Gastrocnemius medialis (tissue), 4 donors: ENCODE data around the gene FIGLA. TPM values are rescaled to one million over a fixed set of nuclear protein-coding genes. Genes with fewer than 3 reads are reported as not detected.

Source experiments
- ATAC-seq, 2 donors: fragments of 150-250 bp; one replicate each; pipeline ENCODE4 v1.9.1; 2016
- DNase-seq, 2 donors: peaks; one replicate each; pipeline ENCODE4 v3.0.0-alpha.2; 2019
- H3K27ac ChIP-seq, 4 donors: fragments of 200-600 bp; sonication (generic); 1 replicate in 1 of 4; 2 replicates in 3 of 4; pipeline ENCODE4 v1.5.1; 2016 to 2018; ENCODE audit warnings: mild to moderate bottlenecking in 2 of 4, moderate library complexity in 1 of 4
- H3K27me3 ChIP-seq, 3 donors: fragments of 200-600 bp; sonication (generic) in 2 of 3; 1 replicate in 1 of 3; 2 replicates in 2 of 3; pipeline versions ENCODE4 v1.5.1 to v1.6.0; 2016 to 2019; ENCODE audit warnings: mild to moderate bottlenecking in 1 of 3, moderate library complexity in 1 of 3
- H3K36me3 ChIP-seq, 2 donors: fragments of 200-600 bp; sonication (generic) in 1 of 2; one replicate each; pipeline ENCODE4 v1.5.1; 2017 to 2018
- H3K4me1 ChIP-seq, 2 donors: fragments of 200-600 bp; sonication (generic) in 1 of 2; one replicate each; pipeline ENCODE4 v1.5.1; 2016 to 2017; ENCODE audit warnings: mild to moderate bottlenecking in 2 of 2
- H3K4me3 ChIP-seq, 4 donors: fragments of 200-600 bp; sonication (generic) in 3 of 4; 1 replicate in 1 of 4; 2 replicates in 3 of 4; pipeline ENCODE4 v1.5.1; 2016 to 2019; ENCODE audit warnings: mild to moderate bottlenecking in 2 of 4
- H3K9me3 ChIP-seq, 3 donors: fragments of 200-600 bp; sonication (generic) in 2 of 3; 1 replicate in 1 of 3; 2 replicates in 2 of 3; pipeline ENCODE4 v1.5.1; 2016 to 2019
- POLR2A ChIP-seq, 2 donors: fragments of 450-650 bp; IDR thresholded peaks; one replicate each; pipeline ENCODE4 v1.6.1; 2017; ENCODE audit warnings: antibody characterized with exemption in 2 of 2, mild to moderate bottlenecking in 2 of 2, moderate library complexity in 2 of 2
- in situ Hi-C, 4 donors: fragments of 200-750 bp; cut with MboI; loops; one replicate each; pipeline versions ENCODE4 v1.15.0 to v1.8.0; 2017; ENCODE audit warnings: low sequenced_read_pairs in 4 of 4
- intact Hi-C: fragments of 100-400 bp; cut with DNase I; formaldehyde crosslinking; loops from one replicate; pipeline ENCODE4 v1.15.1; 2023; ENCODE audit warnings: low total_unique reads
- total RNA-seq, 4 donors: library from RNA; depleted of rRNA; stranded (reverse); fragments of >200 nt; gene quantifications; one replicate each; pipeline versions ENCODE4 v1.1.0 to v1.2.3, GENCODE V29; 2016
- TF ChIP-seq, protein P1 (sequence below), 5 experiments: fragments of 450-650 bp in 3 of 5; fragments of 200-600 bp in 2 of 5; sonication (generic) in 2 of 5; IDR thresholded peaks in 4 of 5; conservative IDR thresholded peaks in 1 of 5; 1 replicate in 4 of 5; 2 replicates in 1 of 5; pipeline ENCODE4 v1.5.1; 2016 to 2019; ENCODE audit warnings: antibody characterized with exemption in 5 of 5, mild to moderate bottlenecking in 3 of 5, moderate library complexity in 3 of 5

The FIGLA gene
- total RNA-seq, 4 donors from 2014 or later, result not detected

DNA sequence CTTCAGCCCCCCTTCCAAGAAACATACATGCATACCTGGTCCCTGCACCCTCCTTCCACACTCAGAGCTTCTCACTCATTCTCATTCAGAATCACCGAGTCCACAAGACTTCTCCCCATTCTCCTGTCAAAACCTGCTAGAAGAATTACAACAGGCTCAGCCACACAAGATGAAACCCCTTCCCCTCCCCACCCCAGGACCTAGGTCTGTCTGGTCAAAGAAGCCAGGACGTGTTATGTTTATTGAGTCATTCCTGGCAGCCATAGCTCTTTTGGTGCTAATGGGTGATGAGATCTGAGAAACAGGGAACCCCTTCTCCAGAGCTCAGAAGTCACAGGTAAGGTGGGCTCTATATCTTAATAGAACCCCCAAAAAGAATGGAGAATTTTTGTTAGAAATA, 21.0 kb downstream of the FIGLA start:
- Histone ChIP-seq H3K36me3 (no peaks in the 10 kb centered on the region), H3K4me3 (no peak overlapping the region), H3K4me1 (peaks cover 7 to 8% of the 10 kb centered on the region in 2 donors), H3K27me3 (peaks cover 34 to 54% (median 40%) of the 10 kb centered on the region in 3 donors), H3K9me3 (no peaks in the 10 kb centered on the region), H3K27ac (no peak overlapping the region)
- TF ChIP-seq, protein P1, sequence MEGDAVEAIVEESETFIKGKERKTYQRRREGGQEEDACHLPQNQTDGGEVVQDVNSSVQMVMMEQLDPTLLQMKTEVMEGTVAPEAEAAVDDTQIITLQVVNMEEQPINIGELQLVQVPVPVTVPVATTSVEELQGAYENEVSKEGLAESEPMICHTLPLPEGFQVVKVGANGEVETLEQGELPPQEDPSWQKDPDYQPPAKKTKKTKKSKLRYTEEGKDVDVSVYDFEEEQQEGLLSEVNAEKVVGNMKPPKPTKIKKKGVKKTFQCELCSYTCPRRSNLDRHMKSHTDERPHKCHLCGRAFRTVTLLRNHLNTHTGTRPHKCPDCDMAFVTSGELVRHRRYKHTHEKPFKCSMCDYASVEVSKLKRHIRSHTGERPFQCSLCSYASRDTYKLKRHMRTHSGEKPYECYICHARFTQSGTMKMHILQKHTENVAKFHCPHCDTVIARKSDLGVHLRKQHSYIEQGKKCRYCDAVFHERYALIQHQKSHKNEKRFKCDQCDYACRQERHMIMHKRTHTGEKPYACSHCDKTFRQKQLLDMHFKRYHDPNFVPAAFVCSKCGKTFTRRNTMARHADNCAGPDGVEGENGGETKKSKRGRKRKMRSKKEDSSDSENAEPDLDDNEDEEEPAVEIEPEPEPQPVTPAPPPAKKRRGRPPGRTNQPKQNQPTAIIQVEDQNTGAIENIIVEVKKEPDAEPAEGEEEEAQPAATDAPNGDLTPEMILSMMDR (IDR thresholded peaks at IDR 0.05 in 4 of 5, conservative IDR thresholded peaks at IDR 0.05 in 1 of 5), result no peak
- TF ChIP-seq POLR2A (IDR thresholded peaks at IDR 0.05), result no peak
- in situ Hi-C loops, result no loop called here
- DNase-seq (no peak), ATAC-seq (no peak)
- intact Hi-C loops, result no loop called here

DNA sequence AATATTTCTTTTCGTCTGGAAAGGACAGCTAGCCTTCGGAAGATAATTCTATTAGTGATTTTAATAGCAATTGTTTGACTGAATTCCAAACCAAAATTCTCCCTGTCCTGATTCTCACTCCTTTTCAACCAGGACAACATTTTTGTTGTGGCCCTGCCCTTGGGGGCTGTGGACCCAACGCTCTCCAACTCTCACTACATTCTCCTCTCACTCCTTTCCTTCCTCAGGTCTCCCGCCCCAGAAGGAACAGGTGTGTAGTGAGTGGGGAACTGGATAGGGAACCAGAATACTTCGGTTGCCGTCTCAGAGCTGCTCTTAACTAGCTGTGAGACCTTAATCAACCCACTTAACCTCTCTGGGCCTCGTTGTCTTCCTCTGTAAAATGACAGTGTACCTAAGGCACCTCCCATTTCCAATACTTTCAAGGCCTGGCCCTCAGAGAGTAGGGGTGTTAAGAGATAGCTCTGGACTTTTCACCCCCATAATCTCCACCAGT, 21.8 kb downstream of the FIGLA start:
- no peak for TF ChIP-seq POLR2A (IDR thresholded peaks at IDR 0.05)
- TF ChIP-seq, protein P1 (IDR thresholded peaks at IDR 0.05 in 4 of 5, conservative IDR thresholded peaks at IDR 0.05 in 1 of 5), result no peak
- no peak for DNase-seq
- H3K27ac ChIP-seq, result no peak overlapping the region
- in situ Hi-C loops (no loop called here), intact Hi-C loops (no loop called here)
- peaks cover 7 to 8% of the 10 kb centered on the region in 2 donors for H3K4me1 ChIP-seq
- H3K4me3 ChIP-seq, result no peak overlapping the region
- ATAC-seq, result no peak
- H3K36me3 ChIP-seq, result no peaks in the 10 kb centered on the region
- no peaks in the 10 kb centered on the region for H3K9me3 ChIP-seq
- H3K27me3 ChIP-seq, result peaks cover 35 to 57% (median 38%) of the 10 kb centered on the region in 3 donors

DNA sequence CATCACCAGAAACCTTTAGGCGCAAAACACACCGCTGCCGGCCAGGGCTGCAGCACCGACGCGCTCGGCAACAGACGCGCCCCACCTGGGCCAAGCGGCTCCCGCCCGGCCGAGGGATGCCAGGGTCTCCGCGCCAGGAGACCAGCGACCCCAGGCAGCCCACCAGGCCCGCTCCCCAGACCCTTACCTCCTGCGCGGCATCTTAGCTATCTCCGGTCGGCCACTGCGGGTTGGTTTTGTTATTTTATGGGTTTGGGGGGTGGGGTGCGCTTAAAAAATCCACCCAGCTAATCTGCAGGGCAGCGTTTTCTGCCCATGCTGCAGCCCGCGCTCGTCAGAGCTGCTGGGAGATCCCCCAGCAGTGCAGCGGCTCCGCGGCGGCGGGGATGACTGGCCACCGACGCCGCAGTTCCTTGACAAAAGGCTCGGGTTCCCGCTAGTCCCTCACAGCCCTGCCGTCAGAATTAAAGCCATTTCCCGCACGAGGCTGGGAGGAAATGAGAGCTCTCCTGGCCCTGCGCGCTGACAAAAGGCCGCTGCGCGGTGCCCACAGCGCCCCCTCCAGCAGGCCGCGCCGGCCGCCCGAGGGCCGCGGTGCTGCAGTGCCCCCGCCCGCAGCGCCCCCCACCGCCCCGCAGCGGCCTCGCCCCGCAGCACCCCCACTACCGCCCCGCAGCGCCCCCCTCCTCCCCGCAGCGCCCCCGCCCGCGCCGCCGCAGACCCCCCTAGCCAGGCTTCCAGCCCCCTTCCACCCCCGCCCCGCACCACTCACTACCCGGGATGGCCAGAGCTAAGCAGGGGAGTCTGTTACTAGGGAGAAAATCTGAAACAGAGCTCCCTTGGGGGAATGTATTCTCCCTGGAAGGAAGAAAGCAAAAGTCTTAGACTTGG, 22.5 kb downstream of the FIGLA start, which contains the start of gene ADD2:
Gene ADD2 (minus strand): TSS at position 502 of the 891 bp plus-strand sequence. CDS start 61,792 bp downstream, outside the sequence.
- Histone ChIP-seq H3K4me3 (peak within 1 kb of the TSS; percentile 38 to 52 (median 50)), H3K27ac (no peak within 1 kb of the TSS), H3K9me3 (no peaks in the 10 kb centered on the region), H3K4me1 (peaks cover 7 to 8% of the 10 kb centered on the region in 2 donors), H3K36me3 (no peaks in the 10 kb centered on the region), H3K27me3 (peaks cover 34 to 53% (median 37%) of the 10 kb centered on the region in 3 donors)
- intact Hi-C loops (no loop called here), in situ Hi-C loops (no loop called here)
- DNase-seq (no peak), ATAC-seq (peak in 1 of 2 donors; percentile 30)
- TF ChIP-seq, protein P1 (IDR thresholded peaks at IDR 0.05 in 4 of 5, conservative IDR thresholded peaks at IDR 0.05 in 1 of 5), result no peak

DNA sequence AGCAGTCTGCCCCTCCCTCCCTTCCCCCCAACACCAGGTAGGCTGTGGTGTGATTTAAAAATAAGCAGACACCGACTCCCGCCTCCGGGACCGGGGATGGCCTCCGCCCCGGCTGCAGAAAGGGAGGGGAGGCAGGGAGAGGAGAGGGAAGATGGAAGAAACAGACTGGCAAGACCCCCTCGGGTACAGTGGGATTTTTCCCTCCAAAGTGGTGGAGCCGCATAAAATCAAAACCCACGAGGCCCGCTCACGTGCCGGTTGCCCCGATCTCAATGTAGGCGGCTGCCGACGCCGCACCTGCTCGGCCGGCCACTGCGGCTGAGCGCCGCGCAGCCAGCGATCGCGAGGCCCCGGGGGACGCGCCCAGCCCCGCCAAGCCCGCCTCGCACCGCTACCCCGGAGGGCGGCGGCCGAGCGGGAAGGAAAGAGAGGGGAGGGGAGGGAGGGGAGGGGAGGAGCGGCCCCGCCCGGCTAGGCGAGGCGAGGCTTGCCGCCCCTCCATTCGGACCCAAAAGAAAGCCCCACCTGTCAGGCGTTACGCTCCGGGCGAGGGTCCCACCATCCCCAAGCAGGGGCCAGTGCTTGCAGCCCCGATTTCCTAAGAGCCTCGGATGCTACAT, 23.3 kb downstream of the FIGLA start:
- ATAC-seq (no peak), DNase-seq (no peak)
- Histone ChIP-seq H3K27ac (no peak overlapping the region), H3K4me1 (peaks cover 7 to 8% of the 10 kb centered on the region in 2 donors), H3K9me3 (no peaks in the 10 kb centered on the region), H3K4me3 (peak overlapping the region; percentile 38 to 52 (median 50)), H3K36me3 (no peaks in the 10 kb centered on the region), H3K27me3 (peaks cover 27 to 49% (median 37%) of the 10 kb centered on the region in 3 donors)
- in situ Hi-C loops (no loop called here), intact Hi-C loops (no loop called here)
- no peak for TF ChIP-seq POLR2A (IDR thresholded peaks at IDR 0.05)
- TF ChIP-seq, protein P1 (IDR thresholded peaks at IDR 0.05 in 4 of 5, conservative IDR thresholded peaks at IDR 0.05 in 1 of 5), result no peak
